HepG2 (cell line): ENCODE data around the gene MEAK7. TPM values are rescaled to one million over a fixed set of nuclear protein-coding genes. Genes with fewer than 3 reads are reported as not detected.

ENCODE experiments used
- ESRRA ChIP-seq: sonication (generic); formaldehyde crosslinking; IDR thresholded peaks from 2 replicates; pipeline ENCODE4 v1.5.1; 2020; ENCODE audit warnings: mild to moderate bottlenecking, low read depth, missing genetic modification reagents
- FIP1L1 ChIP-seq: fragments of 200-400 bp; formaldehyde crosslinking; IDR thresholded peaks from 2 replicates; pipeline ENCODE4 v1.6.1; 2018; ENCODE audit warnings: low read depth, mild to moderate bottlenecking, low read length, moderate library complexity, borderline replicate concordance; ENCODE audit not compliant: insufficient read depth
- GABPA ChIP-seq, 2 experiments: IDR thresholded peaks; 2 replicates each; pipeline ENCODE4 v1.6.1; 2011 to 2016; ENCODE audit warnings: low read depth in 2 of 2, low read length in 1 of 2, missing biosample characterization in 1 of 2, missing genetic modification characterization in 1 of 2
- PAF1 ChIP-seq: IDR thresholded peaks from 2 replicates; pipeline ENCODE4 v1.6.1; 2016; ENCODE audit warnings: missing genetic modification reagents, missing compliant biosample characterization
- ZFAT ChIP-seq: sonication (generic); formaldehyde crosslinking; conservative IDR thresholded peaks from 2 replicates; pipeline ENCODE4 v1.8.1; 2023; ENCODE audit warnings: missing genetic modification reagents, inconsistent platforms
- ZFYVE20 ChIP-seq: sonication (generic); formaldehyde crosslinking; IDR thresholded peaks from 2 replicates; pipeline ENCODE4 v1.8.0; 2023; ENCODE audit warnings: low read depth, mild to moderate bottlenecking, moderate library complexity, missing genetic modification reagents, borderline replicate concordance
- ZNF367 ChIP-seq: sonication (generic); formaldehyde crosslinking; IDR thresholded peaks from 2 replicates; pipeline ENCODE4 v1.4.0; 2020; ENCODE audit warnings: missing genetic modification reagents, borderline replicate concordance
- polyA plus RNA-seq, 8 experiments: library from polyadenylated mRNA; depleted of rRNA in 3 of 8; stranded (reverse) in 7 of 8; unstranded in 1 of 8; fragments of >200 nt; fragmentation: Illumina TruSeq in 4 of 8; extraction: Trizol in 4 of 8; gene quantifications; 2 replicates each; pipeline versions ENCODE4 v1.2.1 to v1.2.3, GENCODE V29; 2011 to 2016; ENCODE audit warnings: low read depth in 4 of 8, missing spikeins in 1 of 8, mixed read lengths in 1 of 8; ENCODE audit not compliant: insufficient read depth in 1 of 8
- total RNA-seq, 5 experiments: library from RNA; depleted of rRNA; stranded (reverse); fragments of >200 nt; fragmentation: Illumina TruSeq; extraction: Trizol; gene quantifications; 2 replicates each; pipeline ENCODE4 v1.2.3, GENCODE V29; 2016; ENCODE audit warnings: low read depth in 1 of 5
- TF ChIP-seq, protein P1 (sequence below), 2 experiments: sonication (generic) in 1 of 2; formaldehyde crosslinking in 1 of 2; IDR thresholded peaks; 2 replicates each; pipeline versions ENCODE4 v1.5.1 to v1.6.1; 2011 to 2020; ENCODE audit warnings: borderline replicate concordance in 1 of 2, low read depth in 1 of 2, low read length in 1 of 2, mild to moderate bottlenecking in 1 of 2, missing genetic modification reagents in 1 of 2, moderate library complexity in 1 of 2
- TF ChIP-seq, protein P2 (sequence below): sonication (generic); formaldehyde crosslinking; IDR thresholded peaks from 2 replicates; pipeline ENCODE4 v1.9.0; 2022; ENCODE audit warnings: low read depth, missing genetic modification reagents
- TF ChIP-seq, protein P3 (sequence below): sonication (generic); formaldehyde crosslinking; conservative IDR thresholded peaks from 2 replicates; pipeline ENCODE4 v1.4.0; 2020; ENCODE audit warnings: missing genetic modification reagents
- TF ChIP-seq, protein P4 (sequence below): sonication (generic); formaldehyde crosslinking; IDR thresholded peaks from 2 replicates; pipeline ENCODE4 v1.4.0; 2020; ENCODE audit warnings: mild to moderate bottlenecking, low read depth, missing genetic modification reagents
- TF ChIP-seq, protein P5 (sequence below): sonication (generic); formaldehyde crosslinking; IDR thresholded peaks from 2 replicates; pipeline ENCODE4 v1.5.1; 2020; ENCODE audit warnings: mild to moderate bottlenecking, missing genetic modification reagents
- TF ChIP-seq, protein P6 (sequence below): sonication (generic); formaldehyde crosslinking; IDR thresholded peaks from 2 replicates; pipeline ENCODE4 v1.5.1; 2020; ENCODE audit warnings: missing genetic modification reagents, mild to moderate bottlenecking, borderline replicate concordance

The MEAK7 gene
- total and polyA plus RNA-seq, 2 of the 13 experiments (the other 11 are each of a cell fraction or from before 2014, with no cell fraction given), result 11.8 to 14.7 TPM

DNA sequence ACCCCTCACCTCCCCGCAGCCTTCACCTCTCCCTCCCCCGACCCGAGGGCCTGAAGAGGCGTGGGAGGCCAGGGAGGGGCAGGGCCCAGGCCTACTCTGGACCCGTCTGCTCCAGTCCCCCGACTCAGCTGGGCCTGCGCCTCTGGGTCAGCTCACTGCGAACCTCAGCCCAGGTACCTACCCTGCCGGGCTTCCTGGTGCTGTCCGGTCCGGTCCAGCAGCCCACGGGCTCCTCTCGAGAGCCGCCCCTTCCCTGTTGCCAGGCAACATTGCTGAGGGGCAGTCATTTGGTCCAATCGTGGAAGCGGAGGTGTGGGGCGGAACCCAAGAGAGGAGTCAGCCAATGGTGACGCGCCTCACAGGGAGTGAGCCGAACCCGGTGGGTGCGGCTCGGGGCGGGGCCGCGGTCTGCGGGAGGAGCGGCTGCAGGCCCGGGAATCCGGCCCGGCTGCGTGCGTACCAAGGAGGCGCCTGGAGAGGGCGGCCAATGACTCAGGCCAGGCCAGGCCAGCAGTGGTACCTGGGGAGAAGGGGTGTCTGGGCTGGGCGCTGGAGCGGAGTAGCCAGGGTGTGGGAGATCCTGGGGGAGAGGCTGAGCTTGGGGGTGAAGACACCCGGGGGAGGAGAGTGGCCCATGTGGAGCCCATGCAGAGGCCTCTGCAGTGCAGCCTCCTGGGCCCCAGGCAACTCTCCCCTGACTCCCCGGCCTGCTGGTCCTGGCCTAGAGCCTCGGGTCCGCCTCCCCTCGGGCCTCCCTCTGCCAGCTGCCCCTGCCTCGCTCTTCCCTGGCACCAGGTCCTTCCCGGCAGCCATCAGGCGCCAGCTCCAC is at the start of gene MEAK7 (continued):
- TF ChIP-seq, protein P1, sequence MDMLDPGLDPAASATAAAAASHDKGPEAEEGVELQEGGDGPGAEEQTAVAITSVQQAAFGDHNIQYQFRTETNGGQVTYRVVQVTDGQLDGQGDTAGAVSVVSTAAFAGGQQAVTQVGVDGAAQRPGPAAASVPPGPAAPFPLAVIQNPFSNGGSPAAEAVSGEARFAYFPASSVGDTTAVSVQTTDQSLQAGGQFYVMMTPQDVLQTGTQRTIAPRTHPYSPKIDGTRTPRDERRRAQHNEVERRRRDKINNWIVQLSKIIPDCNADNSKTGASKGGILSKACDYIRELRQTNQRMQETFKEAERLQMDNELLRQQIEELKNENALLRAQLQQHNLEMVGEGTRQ (IDR thresholded peaks at IDR 0.05; ENCODE audit: low read depth, low read length), result no peak
- TF ChIP-seq, protein P1 (CRISPR knock-in tag; IDR thresholded peaks at IDR 0.05; ENCODE audit: borderline replicate concordance), result no peak
- TF ChIP-seq GABPA (IDR thresholded peaks at IDR 0.05; ENCODE audit: low read depth, low read length) (no peak), GABPA (CRISPR knock-in tag; IDR thresholded peaks at IDR 0.05; ENCODE audit: low read depth) (no peak), ZFYVE20 (no peak), FIP1L1 (no peak), PAF1 (CRISPR knock-in tag) (no peak), ZNF367 (CRISPR knock-in tag) (no peak), ESRRA (CRISPR knock-in tag) (peak; percentile 45; the same call in 1 of the 2 replicates), ZFAT (no peak)
- TF ChIP-seq, protein P2, sequence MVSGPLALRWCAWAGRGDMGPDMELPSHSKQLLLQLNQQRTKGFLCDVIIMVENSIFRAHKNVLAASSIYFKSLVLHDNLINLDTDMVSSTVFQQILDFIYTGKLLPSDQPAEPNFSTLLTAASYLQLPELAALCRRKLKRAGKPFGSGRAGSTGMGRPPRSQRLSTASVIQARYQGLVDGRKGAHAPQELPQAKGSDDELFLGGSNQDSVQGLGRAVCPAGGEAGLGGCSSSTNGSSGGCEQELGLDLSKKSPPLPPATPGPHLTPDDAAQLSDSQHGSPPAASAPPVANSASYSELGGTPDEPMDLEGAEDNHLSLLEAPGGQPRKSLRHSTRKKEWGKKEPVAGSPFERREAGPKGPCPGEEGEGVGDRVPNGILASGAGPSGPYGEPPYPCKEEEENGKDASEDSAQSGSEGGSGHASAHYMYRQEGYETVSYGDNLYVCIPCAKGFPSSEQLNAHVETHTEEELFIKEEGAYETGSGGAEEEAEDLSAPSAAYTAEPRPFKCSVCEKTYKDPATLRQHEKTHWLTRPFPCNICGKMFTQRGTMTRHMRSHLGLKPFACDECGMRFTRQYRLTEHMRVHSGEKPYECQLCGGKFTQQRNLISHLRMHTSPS (CRISPR knock-in tag), result peak; percentile 56; the same call in 1 of the 2 replicates
- TF ChIP-seq, protein P3, sequence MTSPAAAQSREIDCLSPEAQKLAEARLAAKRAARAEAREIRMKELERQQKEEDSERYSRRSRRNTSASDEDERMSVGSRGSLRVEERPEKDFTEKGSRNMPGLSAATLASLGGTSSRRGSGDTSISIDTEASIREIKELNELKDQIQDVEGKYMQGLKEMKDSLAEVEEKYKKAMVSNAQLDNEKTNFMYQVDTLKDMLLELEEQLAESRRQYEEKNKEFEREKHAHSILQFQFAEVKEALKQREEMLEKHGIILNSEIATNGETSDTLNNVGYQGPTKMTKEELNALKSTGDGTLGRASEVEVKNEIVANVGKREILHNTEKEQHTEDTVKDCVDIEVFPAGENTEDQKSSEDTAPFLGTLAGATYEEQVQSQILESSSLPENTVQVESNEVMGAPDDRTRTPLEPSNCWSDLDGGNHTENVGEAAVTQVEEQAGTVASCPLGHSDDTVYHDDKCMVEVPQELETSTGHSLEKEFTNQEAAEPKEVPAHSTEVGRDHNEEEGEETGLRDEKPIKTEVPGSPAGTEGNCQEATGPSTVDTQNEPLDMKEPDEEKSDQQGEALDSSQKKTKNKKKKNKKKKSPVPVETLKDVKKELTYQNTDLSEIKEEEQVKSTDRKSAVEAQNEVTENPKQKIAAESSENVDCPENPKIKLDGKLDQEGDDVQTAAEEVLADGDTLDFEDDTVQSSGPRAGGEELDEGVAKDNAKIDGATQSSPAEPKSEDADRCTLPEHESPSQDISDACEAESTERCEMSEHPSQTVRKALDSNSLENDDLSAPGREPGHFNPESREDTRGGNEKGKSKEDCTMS, result no peak
- TF ChIP-seq, protein P4, sequence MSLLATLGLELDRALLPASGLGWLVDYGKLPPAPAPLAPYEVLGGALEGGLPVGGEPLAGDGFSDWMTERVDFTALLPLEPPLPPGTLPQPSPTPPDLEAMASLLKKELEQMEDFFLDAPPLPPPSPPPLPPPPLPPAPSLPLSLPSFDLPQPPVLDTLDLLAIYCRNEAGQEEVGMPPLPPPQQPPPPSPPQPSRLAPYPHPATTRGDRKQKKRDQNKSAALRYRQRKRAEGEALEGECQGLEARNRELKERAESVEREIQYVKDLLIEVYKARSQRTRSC (CRISPR knock-in tag), result 0 out of 2 replicates have a peak, but pooled peaks have one; percentile 23
- TF ChIP-seq, protein P5, sequence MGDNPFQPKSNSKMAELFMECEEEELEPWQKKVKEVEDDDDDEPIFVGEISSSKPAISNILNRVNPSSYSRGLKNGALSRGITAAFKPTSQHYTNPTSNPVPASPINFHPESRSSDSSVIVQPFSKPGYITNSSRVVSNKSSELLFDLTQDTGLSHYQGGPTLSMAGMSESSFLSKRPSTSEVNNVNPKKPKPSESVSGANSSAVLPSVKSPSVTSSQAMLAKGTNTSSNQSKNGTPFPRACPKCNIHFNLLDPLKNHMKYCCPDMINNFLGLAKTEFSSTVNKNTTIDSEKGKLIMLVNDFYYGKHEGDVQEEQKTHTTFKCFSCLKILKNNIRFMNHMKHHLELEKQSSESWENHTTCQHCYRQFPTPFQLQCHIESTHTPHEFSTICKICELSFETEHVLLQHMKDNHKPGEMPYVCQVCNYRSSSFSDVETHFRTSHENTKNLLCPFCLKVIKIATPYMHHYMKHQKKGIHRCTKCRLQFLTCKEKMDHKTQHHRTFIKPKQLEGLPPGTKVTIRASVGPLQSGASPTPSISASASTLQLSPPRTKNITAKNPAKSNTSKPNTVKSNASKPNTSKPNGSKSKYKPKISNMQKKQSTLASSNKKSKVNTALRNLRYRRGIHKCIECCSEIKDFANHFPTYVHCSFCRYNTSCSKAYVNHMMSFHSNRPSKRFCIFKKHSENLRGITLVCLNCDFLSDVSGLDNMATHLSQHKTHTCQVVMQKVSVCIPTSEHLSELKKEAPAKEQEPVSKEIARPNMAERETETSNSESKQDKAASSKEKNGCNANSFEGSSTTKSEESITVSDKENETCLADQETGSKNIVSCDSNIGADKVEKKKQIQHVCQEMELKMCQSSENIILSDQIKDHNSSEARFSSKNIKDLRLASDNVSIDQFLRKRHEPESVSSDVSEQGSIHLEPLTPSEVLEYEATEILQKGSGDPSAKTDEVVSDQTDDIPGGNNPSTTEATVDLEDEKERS (CRISPR knock-in tag), result 0 out of 2 replicates have a peak, but pooled peaks have one; percentile 46
- TF ChIP-seq, protein P6, sequence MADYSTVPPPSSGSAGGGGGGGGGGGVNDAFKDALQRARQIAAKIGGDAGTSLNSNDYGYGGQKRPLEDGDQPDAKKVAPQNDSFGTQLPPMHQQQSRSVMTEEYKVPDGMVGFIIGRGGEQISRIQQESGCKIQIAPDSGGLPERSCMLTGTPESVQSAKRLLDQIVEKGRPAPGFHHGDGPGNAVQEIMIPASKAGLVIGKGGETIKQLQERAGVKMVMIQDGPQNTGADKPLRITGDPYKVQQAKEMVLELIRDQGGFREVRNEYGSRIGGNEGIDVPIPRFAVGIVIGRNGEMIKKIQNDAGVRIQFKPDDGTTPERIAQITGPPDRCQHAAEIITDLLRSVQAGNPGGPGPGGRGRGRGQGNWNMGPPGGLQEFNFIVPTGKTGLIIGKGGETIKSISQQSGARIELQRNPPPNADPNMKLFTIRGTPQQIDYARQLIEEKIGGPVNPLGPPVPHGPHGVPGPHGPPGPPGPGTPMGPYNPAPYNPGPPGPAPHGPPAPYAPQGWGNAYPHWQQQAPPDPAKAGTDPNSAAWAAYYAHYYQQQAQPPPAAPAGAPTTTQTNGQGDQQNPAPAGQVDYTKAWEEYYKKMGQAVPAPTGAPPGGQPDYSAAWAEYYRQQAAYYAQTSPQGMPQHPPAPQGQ (CRISPR knock-in tag), result no peak
